ENCODE measurements around the gene IL6R.

The IL6R gene

GRCh38 chr1:154440036-154440804 is 35.1 kb downstream of the IL6R start:
- H3K27me3 ChIP-seq (ENCODE audit: insufficient read depth, poor library complexity, severe bottlenecking), result no peaks in the 10 kb centered on the region
- no peak overlapping the region for H3K4me3 ChIP-seq (replicated peaks; ENCODE audit: insufficient read depth, low read length)
- TF ChIP-seq, protein P1, sequence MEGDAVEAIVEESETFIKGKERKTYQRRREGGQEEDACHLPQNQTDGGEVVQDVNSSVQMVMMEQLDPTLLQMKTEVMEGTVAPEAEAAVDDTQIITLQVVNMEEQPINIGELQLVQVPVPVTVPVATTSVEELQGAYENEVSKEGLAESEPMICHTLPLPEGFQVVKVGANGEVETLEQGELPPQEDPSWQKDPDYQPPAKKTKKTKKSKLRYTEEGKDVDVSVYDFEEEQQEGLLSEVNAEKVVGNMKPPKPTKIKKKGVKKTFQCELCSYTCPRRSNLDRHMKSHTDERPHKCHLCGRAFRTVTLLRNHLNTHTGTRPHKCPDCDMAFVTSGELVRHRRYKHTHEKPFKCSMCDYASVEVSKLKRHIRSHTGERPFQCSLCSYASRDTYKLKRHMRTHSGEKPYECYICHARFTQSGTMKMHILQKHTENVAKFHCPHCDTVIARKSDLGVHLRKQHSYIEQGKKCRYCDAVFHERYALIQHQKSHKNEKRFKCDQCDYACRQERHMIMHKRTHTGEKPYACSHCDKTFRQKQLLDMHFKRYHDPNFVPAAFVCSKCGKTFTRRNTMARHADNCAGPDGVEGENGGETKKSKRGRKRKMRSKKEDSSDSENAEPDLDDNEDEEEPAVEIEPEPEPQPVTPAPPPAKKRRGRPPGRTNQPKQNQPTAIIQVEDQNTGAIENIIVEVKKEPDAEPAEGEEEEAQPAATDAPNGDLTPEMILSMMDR (IDR thresholded peaks at IDR 0.05; ENCODE audit: insufficient read depth, low read length), result no peak
- TF ChIP-seq, protein P2, sequence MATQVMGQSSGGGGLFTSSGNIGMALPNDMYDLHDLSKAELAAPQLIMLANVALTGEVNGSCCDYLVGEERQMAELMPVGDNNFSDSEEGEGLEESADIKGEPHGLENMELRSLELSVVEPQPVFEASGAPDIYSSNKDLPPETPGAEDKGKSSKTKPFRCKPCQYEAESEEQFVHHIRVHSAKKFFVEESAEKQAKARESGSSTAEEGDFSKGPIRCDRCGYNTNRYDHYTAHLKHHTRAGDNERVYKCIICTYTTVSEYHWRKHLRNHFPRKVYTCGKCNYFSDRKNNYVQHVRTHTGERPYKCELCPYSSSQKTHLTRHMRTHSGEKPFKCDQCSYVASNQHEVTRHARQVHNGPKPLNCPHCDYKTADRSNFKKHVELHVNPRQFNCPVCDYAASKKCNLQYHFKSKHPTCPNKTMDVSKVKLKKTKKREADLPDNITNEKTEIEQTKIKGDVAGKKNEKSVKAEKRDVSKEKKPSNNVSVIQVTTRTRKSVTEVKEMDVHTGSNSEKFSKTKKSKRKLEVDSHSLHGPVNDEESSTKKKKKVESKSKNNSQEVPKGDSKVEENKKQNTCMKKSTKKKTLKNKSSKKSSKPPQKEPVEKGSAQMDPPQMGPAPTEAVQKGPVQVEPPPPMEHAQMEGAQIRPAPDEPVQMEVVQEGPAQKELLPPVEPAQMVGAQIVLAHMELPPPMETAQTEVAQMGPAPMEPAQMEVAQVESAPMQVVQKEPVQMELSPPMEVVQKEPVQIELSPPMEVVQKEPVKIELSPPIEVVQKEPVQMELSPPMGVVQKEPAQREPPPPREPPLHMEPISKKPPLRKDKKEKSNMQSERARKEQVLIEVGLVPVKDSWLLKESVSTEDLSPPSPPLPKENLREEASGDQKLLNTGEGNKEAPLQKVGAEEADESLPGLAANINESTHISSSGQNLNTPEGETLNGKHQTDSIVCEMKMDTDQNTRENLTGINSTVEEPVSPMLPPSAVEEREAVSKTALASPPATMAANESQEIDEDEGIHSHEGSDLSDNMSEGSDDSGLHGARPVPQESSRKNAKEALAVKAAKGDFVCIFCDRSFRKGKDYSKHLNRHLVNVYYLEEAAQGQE (IDR thresholded peaks at IDR 0.05; ENCODE audit: insufficient replicate concordance, low read depth), result no peak
- TF ChIP-seq SPI1 (IDR thresholded peaks at IDR 0.05; ENCODE audit: borderline replicate concordance, low read depth) (no peak), GABPA (IDR thresholded peaks at IDR 0.05; ENCODE audit: low read depth) (no peak), POLR2AphosphoS5 (IDR thresholded peaks at IDR 0.05; ENCODE audit: low read depth) (no peak)
- H3K27ac ChIP-seq (replicated peaks), result no peak overlapping the region
- DNase-seq (ENCODE audit: low read depth in 1 of 2, low spot score in 1 of 2), result no peak

- TF ChIP-seq SPI1 (IDR thresholded peaks at IDR 0.05; ENCODE audit: borderline replicate concordance, low read depth) (no peak), POLR2AphosphoS5 (IDR thresholded peaks at IDR 0.05; ENCODE audit: low read depth) (no peak), GABPA (IDR thresholded peaks at IDR 0.05; ENCODE audit: low read depth) (no peak)
- TF ChIP-seq, protein P1 (IDR thresholded peaks at IDR 0.05; ENCODE audit: insufficient read depth, low read length), result no peak
- TF ChIP-seq, protein P2 (IDR thresholded peaks at IDR 0.05; ENCODE audit: insufficient replicate concordance, low read depth), result no peak
- H3K27me3 ChIP-seq (ENCODE audit: insufficient read depth, poor library complexity, severe bottlenecking), result no peaks in the 10 kb centered on the region
- DNase-seq (ENCODE audit: low read depth in 1 of 2, low spot score in 1 of 2), result no peak
- no peak overlapping the region for H3K27ac ChIP-seq (replicated peaks)
- H3K4me3 ChIP-seq (replicated peaks; ENCODE audit: insufficient read depth, low read length), result no peak overlapping the region
Observed at GRCh38 chr1:154441241-154441888, 36.2 kb downstream of the IL6R start.

GRCh38 chr1:154442006-154442740 is 37.0 kb downstream of the IL6R start:
- no peak for DNase-seq (ENCODE audit: low read depth in 1 of 2, low spot score in 1 of 2)
- Histone ChIP-seq H3K4me3 (replicated peaks; ENCODE audit: insufficient read depth, low read length) (no peak overlapping the region), H3K27ac (replicated peaks) (no peak overlapping the region), H3K27me3 (ENCODE audit: insufficient read depth, poor library complexity, severe bottlenecking) (no peaks in the 10 kb centered on the region)
- no peak for TF ChIP-seq POLR2AphosphoS5 (IDR thresholded peaks at IDR 0.05; ENCODE audit: low read depth)
- no peak for TF ChIP-seq SPI1 (IDR thresholded peaks at IDR 0.05; ENCODE audit: borderline replicate concordance, low read depth)
- TF ChIP-seq, protein P1 (IDR thresholded peaks at IDR 0.05; ENCODE audit: insufficient read depth, low read length), result no peak
- TF ChIP-seq, protein P2 (IDR thresholded peaks at IDR 0.05; ENCODE audit: insufficient replicate concordance, low read depth), result no peak
